ENCODE results near the gene KCNC2.

GRCh38 chr12:75048767-75049166, 160.9 kb downstream of the KCNC2 start:
- TF ChIP-seq POLR2AphosphoS5 (IDR thresholded peaks at IDR 0.05): no peak
- no peak for TF ChIP-seq CTCF (IDR thresholded peaks at IDR 0.05)
- TF ChIP-seq POLR2A (IDR thresholded peaks at IDR 0.05; ENCODE audit: low read depth): no peak
